ENCODE data around the gene ADAMTS13.
"Not testable (repeated sequence)": the region's sequence is repeated elsewhere in the genome, so short reads cannot be mapped to it uniquely, and the experiment has no call there.

Gene ADAMTS13

GRCh38 chr9:133421615-133422542, at the start of gene ADAMTS13:
ADAMTS13 (plus strand) TSS chr9:133422367; CDS start chr9:133422444, 77 bp downstream.
- DNase-seq, result peak in 1 of 2 donors; percentile 29

DNA sequence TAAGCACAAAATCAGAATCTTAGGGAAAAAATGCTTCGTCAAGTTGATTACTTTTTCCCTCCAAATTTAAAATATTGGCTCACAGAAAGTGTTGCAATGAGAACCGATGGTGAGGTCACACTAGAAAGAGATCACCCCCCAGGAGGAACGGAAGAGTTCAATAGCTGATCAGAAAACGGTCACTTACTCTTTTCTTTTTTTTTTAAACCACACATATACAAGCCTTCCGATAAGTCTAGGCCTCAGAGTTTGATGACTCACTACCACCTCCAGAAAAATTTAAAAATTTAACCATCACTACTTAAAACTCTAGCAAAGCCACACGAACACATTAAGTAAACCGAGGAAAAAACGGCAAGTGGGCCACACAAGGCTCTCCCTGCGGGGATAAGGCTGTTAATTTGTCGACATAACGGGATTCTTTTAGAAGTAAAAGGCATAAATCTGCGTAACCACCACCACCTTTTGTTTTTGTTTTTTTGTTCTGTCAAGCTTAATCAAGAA, 47.5 kb upstream of the ADAMTS13 start:
- peak; percentile 45 to 71 for DNase-seq

DNA sequence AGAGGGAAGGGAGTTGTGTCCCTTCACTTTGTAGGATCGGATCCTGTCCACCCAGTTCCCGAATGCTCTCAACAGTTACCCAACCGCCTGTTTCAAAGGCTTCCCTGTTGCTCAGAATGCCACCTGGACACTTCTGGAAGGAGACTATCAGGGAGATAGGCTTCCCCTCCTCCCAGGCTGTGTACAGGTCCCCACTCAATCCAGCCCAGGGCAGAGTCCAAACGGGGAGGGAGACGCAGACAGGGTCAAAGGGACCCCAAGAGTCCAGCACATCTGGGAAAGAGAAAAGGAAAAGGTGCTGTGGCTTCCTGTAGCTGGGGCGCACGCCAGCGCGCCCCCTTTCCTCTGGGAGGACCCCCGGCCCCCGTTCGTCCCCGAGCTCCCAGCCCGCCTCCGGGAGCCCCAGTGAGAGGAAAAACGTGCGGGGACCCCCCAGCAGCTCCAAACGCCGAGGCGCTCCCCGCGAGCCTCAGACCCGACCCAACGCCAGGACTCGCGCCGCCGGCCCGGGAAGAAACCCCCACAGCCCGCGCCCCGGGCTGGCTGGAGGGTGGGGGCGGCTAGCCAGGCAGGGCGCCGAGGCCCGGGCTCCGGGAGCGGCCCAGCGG, 46.9 kb upstream of the ADAMTS13 start:
- DNase-seq, result peak in 1 of 2 donors; percentile 26

- peak; percentile 93 to 96 for DNase-seq
Observed at GRCh38 chr9:133375724-133376654, 46.2 kb upstream of the ADAMTS13 start, which contains the start of the genes STKLD1 and SURF4. STKLD1 (plus strand) TSS chr9:133376366; CDS start chr9:133376474, 108 bp downstream. SURF4 (minus strand) TSS chr9:133376060; CDS start chr9:133375969, 91 bp downstream.

DNA sequence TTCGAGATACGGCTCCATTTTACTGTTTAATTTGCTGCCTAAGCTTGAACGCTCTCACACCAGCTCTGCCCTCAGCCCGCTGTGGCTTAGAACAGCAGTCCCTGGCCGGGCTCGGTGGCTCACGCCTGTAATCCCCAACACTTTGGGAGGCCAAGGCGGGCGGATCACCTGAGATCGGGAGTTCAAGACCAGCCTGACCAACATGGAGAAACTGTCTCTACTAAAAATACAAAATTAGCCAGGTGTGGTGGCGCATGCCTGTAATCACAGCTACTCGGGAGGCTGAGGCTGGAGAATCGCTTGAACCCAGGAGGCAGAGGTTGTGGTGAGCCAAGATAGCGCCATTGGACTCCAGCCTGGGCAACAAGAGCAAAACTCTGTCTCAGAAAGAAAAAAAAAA, 44.9 kb upstream of the ADAMTS13 start:
- DNase-seq, result not testable (repeated sequence)

- no peak for DNase-seq
Observed at GRCh38 chr9:133377721-133378216, 44.4 kb upstream of the ADAMTS13 start.

DNA sequence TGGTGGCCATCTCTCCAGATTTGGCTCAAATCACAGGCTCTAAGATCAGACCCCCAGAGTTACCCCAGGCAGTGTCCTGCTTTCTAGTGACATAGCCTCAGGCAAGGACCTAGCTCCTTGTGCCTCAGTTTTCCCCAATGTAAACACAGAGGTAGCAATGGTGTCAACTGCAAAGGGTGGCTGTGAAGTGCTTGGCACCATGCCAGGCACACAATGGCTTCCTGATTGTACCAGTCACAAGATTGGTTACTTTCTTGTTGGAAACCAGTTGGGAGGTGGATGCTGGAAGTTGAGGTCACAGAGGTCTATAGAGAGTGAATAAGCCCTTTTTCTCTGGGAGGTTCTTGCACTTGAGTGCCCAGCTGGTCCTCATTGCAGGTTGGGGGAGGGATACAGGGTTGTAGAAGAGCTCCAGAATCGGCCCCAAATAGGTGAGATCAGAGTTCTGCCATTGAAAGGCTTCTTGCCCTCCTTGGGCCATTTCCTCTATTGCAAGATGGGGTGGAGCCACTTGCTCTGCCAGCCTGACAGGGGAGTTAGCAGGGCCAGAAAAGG, 43.7 kb upstream of the ADAMTS13 start:
- DNase-seq, result no peak

DNA sequence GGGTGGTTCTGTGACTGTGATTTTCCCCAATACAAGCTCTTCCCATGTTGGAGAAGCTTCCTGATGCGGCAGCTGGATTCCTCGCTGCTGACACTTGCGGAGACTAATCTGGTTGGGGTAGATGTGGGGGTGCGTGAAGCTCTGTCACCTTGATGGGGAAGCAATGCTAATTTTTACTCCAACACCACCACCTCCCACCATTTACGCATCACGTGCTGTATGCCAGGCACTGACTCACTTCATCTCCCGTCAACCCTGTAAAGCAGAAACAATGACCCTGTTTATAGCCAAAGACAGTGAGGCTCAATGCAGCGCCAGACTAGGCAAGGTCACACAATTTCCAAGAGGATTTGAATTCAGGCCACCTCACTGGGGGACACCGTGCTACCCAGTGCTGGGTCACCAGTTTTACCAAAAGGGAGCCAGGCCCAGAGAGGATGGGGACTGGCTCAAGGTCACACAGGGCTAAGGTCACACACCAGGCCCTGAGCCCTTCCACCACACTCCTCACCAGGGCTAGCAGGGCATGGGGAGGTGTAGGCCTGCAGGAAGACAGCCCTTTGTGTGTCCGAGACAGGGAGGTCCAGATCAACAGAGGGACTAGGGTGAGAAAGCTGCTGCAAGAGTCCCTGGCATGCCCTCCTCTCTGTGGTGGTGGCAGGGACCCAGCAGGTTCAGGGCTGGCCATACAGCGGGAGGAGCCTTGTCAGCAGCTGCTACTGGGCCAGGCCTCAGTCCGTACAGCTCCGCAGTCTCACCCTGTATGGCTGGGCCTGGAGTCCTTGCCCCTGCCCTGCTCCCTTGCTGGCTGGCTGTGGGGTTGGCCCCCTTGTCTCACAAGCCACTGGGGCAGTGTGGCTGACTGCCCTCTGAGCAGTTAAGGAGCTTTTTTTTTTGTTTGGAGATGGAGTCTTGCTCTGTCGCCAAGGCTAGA, 42.7 kb upstream of the ADAMTS13 start:
- DNase-seq, result no peak

- DNase-seq, result no peak
Observed at GRCh38 chr9:133380734-133381133, 41.4 kb upstream of the ADAMTS13 start.

DNA sequence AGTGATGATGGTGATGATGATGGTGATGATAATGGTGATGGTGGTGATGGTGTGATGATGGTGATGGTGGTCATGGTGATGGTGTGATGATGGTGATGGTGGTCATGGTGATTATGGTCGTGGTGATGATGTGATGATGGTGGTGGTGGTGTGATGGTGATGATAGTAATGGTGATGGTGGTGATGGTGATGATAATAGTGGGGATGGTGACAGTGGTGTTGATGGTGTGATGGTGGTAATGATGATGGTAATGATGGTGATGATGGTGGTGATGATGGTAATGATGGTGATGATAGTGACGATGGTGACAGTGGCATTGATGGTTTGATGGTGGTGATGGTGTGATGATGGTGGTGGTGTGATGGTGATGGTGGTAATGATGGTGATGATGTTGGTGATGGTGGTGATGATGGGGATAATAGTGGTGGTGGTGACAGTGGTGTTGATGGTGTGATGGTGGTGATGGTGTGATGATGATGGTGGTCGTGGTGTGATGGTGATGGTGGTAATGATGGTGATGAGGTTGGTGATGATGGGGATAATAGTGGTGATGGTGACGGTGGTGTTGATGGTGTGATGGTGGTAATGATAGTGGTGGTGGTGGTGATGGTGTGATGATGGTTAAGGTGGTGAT, 39.5 kb upstream of the ADAMTS13 start:
- DNase-seq, result no peak

- DNase-seq, result no peak
Observed at GRCh38 chr9:133383438-133383837, 38.7 kb upstream of the ADAMTS13 start.

DNA sequence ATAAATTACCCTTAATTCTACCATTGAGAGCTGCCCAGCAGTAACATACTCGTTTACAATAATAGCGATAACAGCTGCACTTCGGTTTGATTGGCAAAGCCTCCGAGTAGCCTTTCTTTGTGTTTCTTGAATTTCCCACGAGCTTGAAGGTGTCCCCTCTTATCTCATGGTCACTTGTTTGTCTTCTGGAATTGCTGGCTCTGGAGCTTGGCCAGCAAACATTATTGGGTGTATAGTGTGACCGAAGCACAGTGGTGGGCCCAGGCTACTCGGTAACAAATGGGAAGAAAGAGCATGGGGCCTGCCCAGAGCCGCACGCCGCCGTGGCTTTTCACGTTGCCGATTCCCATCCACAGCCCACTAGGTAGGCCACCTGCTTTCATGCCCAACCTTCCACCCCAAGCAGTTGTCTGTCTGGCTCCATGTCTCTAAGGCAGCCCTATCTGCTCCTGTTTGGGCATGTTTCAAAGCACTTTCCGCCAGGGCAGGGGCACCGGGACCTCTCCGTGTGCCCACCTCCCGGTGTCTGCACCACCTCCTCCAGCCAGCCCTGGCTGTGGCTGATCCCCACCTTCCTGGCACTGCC, 37.3 kb upstream of the ADAMTS13 start:
- no peak for DNase-seq

- no peak for DNase-seq
Observed at GRCh38 chr9:133385452-133385851, 36.7 kb upstream of the ADAMTS13 start.

- DNase-seq, result no peak
Observed at GRCh38 chr9:133386338-133386737, 35.8 kb upstream of the ADAMTS13 start.

DNA sequence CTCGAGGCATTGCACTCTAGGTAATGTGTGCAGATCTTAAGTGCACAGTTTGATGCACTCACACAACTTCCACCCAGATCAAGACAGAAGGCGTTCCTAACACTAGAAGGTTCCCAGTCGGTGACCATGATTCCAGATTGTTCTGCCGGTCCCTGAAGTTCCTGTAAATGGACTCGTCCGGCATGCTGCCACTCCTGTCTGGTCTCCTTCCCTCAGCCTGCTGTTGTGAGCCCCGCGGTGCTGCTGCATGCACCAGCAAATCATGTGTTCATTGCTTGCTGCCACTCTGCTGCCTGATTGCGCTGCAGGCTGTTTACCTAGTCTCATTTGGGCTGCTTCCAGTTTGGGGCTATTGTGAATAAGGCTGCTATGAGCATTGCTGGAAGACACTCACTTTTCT, 34.5 kb upstream of the ADAMTS13 start:
- no peak for DNase-seq

- DNase-seq, result no peak
Observed at GRCh38 chr9:133389025-133389557, 33.1 kb upstream of the ADAMTS13 start.

DNA sequence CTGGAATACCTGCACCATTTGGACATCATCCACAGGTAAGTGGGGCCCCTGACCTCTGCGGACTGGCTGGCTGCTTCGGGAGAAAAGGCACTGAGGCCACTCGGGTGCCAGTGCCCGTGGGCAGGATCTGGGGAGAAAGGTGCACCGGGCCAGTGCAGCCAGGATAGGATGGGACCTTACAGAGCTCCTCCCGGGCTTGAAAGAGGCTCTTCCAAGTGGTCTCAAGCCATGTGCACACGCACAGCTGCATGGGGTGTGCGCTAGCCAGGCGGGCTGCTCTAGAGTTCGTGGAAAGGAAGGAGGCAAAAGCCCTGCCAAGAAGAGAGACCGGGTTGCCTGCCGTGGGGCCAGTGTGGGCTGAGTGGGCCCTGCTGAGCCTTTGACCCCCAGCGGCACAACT, 32.6 kb upstream of the ADAMTS13 start:
- DNase-seq, result no peak

DNA sequence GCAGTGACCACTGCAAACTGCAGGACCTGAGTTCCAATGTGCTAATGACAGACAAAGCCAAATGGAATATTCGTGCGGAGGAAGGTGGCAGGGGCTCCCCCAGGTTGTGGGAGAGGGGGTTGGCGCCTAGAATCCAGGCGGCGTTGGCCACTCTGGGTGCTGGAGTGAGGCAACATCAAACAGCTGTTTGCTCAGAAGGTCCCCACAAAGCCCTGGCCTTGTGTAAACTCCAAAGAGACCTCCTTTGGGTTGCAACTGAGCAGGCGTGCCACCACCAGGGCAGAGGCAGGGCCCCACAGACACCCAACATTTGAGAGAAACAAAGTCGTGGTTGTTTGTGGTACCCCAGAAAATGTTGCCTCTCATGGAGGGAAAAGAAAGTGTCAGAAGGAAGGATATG, 31.5 kb upstream of the ADAMTS13 start:
- DNase-seq, result no peak

- DNase-seq, result not testable (repeated sequence)
Observed at GRCh38 chr9:133391449-133391848, 30.7 kb upstream of the ADAMTS13 start.

GRCh38 chr9:133392308-133392707, 29.9 kb upstream of the ADAMTS13 start:
- DNase-seq, result not testable (repeated sequence)

Measured in CD4-positive, alpha-beta T cell treated with Interferon alpha-2 for 1 hour (primary cell).